DOHH2 (cell line): ENCODE measurements around the gene ZNF654.
A peak's percentile ranks its signal among the peaks of the same experiment; 100 is the strongest.

Experiments used
- H3F3A ChIP-seq: fragments of 200-600 bp; sonication (generic), shearing (Covaris generic); 2 replicates; pipeline ENCODE4 v1.6.0; 2016; ENCODE audit warnings: antibody characterized with exemption, mild to moderate bottlenecking; ENCODE audit not compliant: control insufficient read depth, insufficient read depth
- H3K27ac ChIP-seq: fragments of 200-600 bp; sonication (generic); 2 replicates; pipeline ENCODE4 v1.5.1; 2014; ENCODE audit warnings: low read depth, mild to moderate bottlenecking, low read length, moderate library complexity
- H3K27me3 ChIP-seq: fragments of 200-600 bp; sonication (generic); 2 replicates; pipeline ENCODE4 v1.6.1; 2014; ENCODE audit warnings: mild to moderate bottlenecking, low read length, mixed read lengths; ENCODE audit not compliant: control insufficient read depth
- H3K36me3 ChIP-seq: fragments of 200-600 bp; sonication (generic); 2 replicates; pipeline ENCODE4 v1.6.1; 2014; ENCODE audit warnings: mild to moderate bottlenecking, low read length, moderate library complexity, mixed read lengths; ENCODE audit not compliant: control insufficient read depth
- H3K4me1 ChIP-seq: fragments of 200-600 bp; sonication (generic); 2 replicates; pipeline ENCODE4 v1.6.1; 2014; ENCODE audit warnings: mild to moderate bottlenecking, low read length, mixed read lengths; ENCODE audit not compliant: control insufficient read depth
- H3K4me2 ChIP-seq: fragments of 200-600 bp; sonication (generic); 2 replicates; pipeline ENCODE4 v1.6.0; 2014; ENCODE audit warnings: mild to moderate bottlenecking, low read length, moderate library complexity
- H3K4me3 ChIP-seq: fragments of 200-600 bp; sonication (generic); 2 replicates; pipeline ENCODE4 v1.5.1; 2014; ENCODE audit warnings: mild to moderate bottlenecking, low read length, mixed read lengths
- H3K79me2 ChIP-seq: fragments of 200-600 bp; sonication (generic); 2 replicates; pipeline ENCODE4 v1.6.1; 2014; ENCODE audit warnings: mild to moderate bottlenecking, low read length, mixed read lengths; ENCODE audit not compliant: control insufficient read depth
- H3K9me2 ChIP-seq: fragments of 200-600 bp; sonication (generic); replicated peaks from 2 replicates; pipeline ENCODE4 v1.6.1; 2014; ENCODE audit warnings: mild to moderate bottlenecking, low read length, mixed read lengths; ENCODE audit not compliant: control insufficient read depth
- H3K9me3 ChIP-seq: fragments of 200-600 bp; sonication (generic); 2 replicates; pipeline ENCODE4 v1.6.1; 2014; ENCODE audit warnings: antibody characterized with exemption, low read length, mixed read lengths; ENCODE audit not compliant: control insufficient read depth, insufficient read depth
- H4K20me1 ChIP-seq: fragments of 200-600 bp; sonication (generic); 2 replicates; pipeline ENCODE4 v1.6.0; 2014; ENCODE audit warnings: low read depth, mild to moderate bottlenecking, antibody characterized with exemption, low read length, moderate library complexity; ENCODE audit not compliant: control insufficient read depth, insufficient read depth
- CTCF ChIP-seq: fragments of 200-600 bp; sonication (generic); IDR thresholded peaks from one replicate; pipeline ENCODE4 v1.5.1; 2014; ENCODE audit warnings: antibody characterized with exemption, mild to moderate bottlenecking, low read depth, low read length; ENCODE audit not compliant: poor library complexity, severe bottlenecking
- EZH2phosphoT487 ChIP-seq: fragments of 200-600 bp; sonication (generic); IDR thresholded peaks from 2 replicates; pipeline ENCODE4 v1.6.1; 2017; ENCODE audit warnings: borderline replicate concordance, mild to moderate bottlenecking, antibody characterized with exemption, low read length, moderate library complexity, mixed read lengths

Gene ZNF654

GRCh38 chr3:88112289-88112688 is 53.2 kb downstream of the ZNF654 start:
- Histone ChIP-seq H3K36me3 (peaks cover 36% of the 10 kb centered on the region), H3K27me3 (no peaks in the 10 kb centered on the region), H3K27ac (no peak overlapping the region), H3K4me3 (no peak overlapping the region), H3F3A (peaks cover 2% of the 10 kb centered on the region; the same call in 1 of the 2 replicates), H3K9me3 (no peaks in the 10 kb centered on the region), H3K79me2 (peaks cover 15% of the 10 kb centered on the region), H3K9me2 (no peaks in the 10 kb centered on the region), H3K4me2 (no peak overlapping the region), H3K4me1 (0 out of 2 replicates have a peak, but pooled peaks cover 3% of the 10 kb centered on the region), H4K20me1 (no peaks in the 10 kb centered on the region; the same call in 1 of the 2 replicates)
- no peak for TF ChIP-seq EZH2phosphoT487
- TF ChIP-seq CTCF, result no peak

GRCh38 chr3:88113311-88114162 is 54.5 kb downstream of the ZNF654 start:
- no peak overlapping the region for H3K27ac ChIP-seq
- no peak overlapping the region for H3K4me2 ChIP-seq
- H3K27me3 ChIP-seq, result no peaks in the 10 kb centered on the region
- peaks cover 48% of the 10 kb centered on the region for H3K36me3 ChIP-seq
- TF ChIP-seq EZH2phosphoT487, result no peak
- TF ChIP-seq CTCF, result peak; percentile 80
- H4K20me1 ChIP-seq, result no peaks in the 10 kb centered on the region; the same call in 1 of the 2 replicates
- no peaks in the 10 kb centered on the region for H3K9me2 ChIP-seq
- H3K4me1 ChIP-seq, result 0 out of 2 replicates have a peak, but pooled peaks cover 3% of the 10 kb centered on the region
- no peaks in the 10 kb centered on the region for H3K9me3 ChIP-seq
- peaks cover 17% of the 10 kb centered on the region for H3K79me2 ChIP-seq
- H3K4me3 ChIP-seq, result no peak overlapping the region
- H3F3A ChIP-seq, result peaks cover 2% of the 10 kb centered on the region; the same call in 1 of the 2 replicates

GRCh38 chr3:88114878-88115549 is 56.0 kb downstream of the ZNF654 start:
- Histone ChIP-seq H3K4me3 (no peak overlapping the region), H3K79me2 (peaks cover 15% of the 10 kb centered on the region), H3K4me2 (no peak overlapping the region), H3K4me1 (0 out of 2 replicates have a peak, but pooled peaks cover 3% of the 10 kb centered on the region), H3K36me3 (peaks cover 50% of the 10 kb centered on the region), H3K27ac (no peak overlapping the region), H3K9me3 (no peaks in the 10 kb centered on the region), H4K20me1 (no peaks in the 10 kb centered on the region; the same call in 1 of the 2 replicates), H3K9me2 (no peaks in the 10 kb centered on the region), H3F3A (peaks cover 2% of the 10 kb centered on the region; the same call in 1 of the 2 replicates), H3K27me3 (no peaks in the 10 kb centered on the region)
- TF ChIP-seq CTCF (no peak), EZH2phosphoT487 (no peak)
